BJ (cell line): ENCODE measurements around the gene PRPF19. TPM values are rescaled to one million over a fixed set of nuclear protein-coding genes. Genes with fewer than 3 reads are reported as not detected.

ENCODE experiments used
- CTCF ChIA-PET: fragments of 350-600 bp; formaldehyde crosslinking; extraction: SDS; loops from one replicate; lab custom pipeline; 2021; ENCODE audit warnings: antibody characterized with exemption, inconsistent platforms; lab: Yijun Ruan, JAX
- POLR2A ChIA-PET: fragments of 300-600 bp; sonication (Branson Sonifier 250); formaldehyde crosslinking; extraction: SDS; loops from one replicate; lab custom pipeline; 2021; ENCODE audit warnings: antibody characterized with exemption; lab: Charles Lee
- DNase-seq: peaks from one replicate; pipeline ENCODE4 v3.0.0-alpha.2; 2011; ENCODE audit warnings: low read depth
- H3K27me3 ChIP-seq: 2 replicates; pipeline ENCODE4 v1.6.0; 2011; ENCODE audit warnings: low read length; ENCODE audit not compliant: control insufficient read depth, insufficient read depth
- H3K36me3 ChIP-seq: 2 replicates; pipeline ENCODE4 v1.5.1; 2011; ENCODE audit warnings: low read length; ENCODE audit not compliant: control insufficient read depth, insufficient read depth
- H3K4me3 ChIP-seq: 2 replicates; pipeline ENCODE4 v1.5.1; 2011; ENCODE audit warnings: low read depth, mild to moderate bottlenecking, control low read depth, low read length
- polyA plus RNA-seq: library from polyadenylated mRNA; depleted of rRNA; stranded (reverse); fragments of >200 nt; gene quantifications from 2 replicates; pipeline ENCODE4 v1.2.3, GENCODE V29; 2011
- TF ChIP-seq, protein P1 (sequence below): IDR thresholded peaks from 2 replicates; pipeline ENCODE4 v1.5.1; 2011; ENCODE audit warnings: low read depth, mild to moderate bottlenecking, control low read depth, inconsistent platforms, low read length, moderate library complexity; ENCODE audit not compliant: insufficient read depth

Gene PRPF19
- polyA plus RNA-seq, 1 experiment: 48.6 TPM

DNA sequence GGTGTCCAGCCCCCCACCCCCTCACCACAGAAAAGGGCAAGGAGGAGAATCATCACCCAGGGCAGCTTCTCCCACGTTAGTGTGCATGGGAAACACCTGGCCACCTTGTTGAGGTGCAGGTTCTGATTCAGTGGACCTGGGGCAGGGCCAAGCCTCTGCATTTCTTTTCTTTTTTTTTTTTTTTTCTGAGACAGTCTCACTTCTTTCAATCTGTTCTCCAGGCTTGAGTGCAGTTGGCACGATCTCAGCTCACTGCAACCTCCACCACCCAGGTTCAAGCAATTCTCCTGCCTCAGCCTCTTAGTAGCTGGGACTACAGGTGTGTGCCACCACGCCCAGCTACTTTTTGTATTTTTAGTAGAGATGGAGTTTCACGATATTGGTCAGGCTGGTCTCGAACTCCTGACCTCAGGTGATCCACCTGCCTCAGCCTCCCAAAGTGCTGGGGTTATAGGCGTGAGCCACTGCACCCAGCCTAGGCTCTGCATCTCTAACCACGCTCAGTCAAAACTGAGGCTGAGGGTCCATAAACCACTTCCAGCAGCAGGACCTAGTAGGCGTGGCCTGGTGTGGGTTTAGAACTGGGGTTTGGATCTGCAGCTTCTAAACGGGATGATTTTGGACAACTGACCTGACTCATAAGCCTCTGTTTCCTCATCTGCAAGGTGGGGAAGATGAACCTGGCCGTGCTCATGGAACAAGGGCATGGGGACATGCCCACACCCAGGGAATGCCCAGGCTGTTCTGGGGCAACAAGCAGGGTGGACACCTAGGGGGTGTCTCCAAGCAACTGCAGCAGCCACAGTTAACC, 38.3 kb downstream of the PRPF19 start:
- CTCF ChIA-PET: interaction anchor here (0.6 to 2.6 kb wide), 5 partner anchors 9 to 908 kb away, joined by 3 to 11 read pairs (median 8); no protein-coding TSS in a partner anchor
- no peaks in the 10 kb centered on the region; the same call in 1 of the 2 replicates for H3K27me3 ChIP-seq
- TF ChIP-seq, protein P1, sequence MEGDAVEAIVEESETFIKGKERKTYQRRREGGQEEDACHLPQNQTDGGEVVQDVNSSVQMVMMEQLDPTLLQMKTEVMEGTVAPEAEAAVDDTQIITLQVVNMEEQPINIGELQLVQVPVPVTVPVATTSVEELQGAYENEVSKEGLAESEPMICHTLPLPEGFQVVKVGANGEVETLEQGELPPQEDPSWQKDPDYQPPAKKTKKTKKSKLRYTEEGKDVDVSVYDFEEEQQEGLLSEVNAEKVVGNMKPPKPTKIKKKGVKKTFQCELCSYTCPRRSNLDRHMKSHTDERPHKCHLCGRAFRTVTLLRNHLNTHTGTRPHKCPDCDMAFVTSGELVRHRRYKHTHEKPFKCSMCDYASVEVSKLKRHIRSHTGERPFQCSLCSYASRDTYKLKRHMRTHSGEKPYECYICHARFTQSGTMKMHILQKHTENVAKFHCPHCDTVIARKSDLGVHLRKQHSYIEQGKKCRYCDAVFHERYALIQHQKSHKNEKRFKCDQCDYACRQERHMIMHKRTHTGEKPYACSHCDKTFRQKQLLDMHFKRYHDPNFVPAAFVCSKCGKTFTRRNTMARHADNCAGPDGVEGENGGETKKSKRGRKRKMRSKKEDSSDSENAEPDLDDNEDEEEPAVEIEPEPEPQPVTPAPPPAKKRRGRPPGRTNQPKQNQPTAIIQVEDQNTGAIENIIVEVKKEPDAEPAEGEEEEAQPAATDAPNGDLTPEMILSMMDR: no peak

DNA sequence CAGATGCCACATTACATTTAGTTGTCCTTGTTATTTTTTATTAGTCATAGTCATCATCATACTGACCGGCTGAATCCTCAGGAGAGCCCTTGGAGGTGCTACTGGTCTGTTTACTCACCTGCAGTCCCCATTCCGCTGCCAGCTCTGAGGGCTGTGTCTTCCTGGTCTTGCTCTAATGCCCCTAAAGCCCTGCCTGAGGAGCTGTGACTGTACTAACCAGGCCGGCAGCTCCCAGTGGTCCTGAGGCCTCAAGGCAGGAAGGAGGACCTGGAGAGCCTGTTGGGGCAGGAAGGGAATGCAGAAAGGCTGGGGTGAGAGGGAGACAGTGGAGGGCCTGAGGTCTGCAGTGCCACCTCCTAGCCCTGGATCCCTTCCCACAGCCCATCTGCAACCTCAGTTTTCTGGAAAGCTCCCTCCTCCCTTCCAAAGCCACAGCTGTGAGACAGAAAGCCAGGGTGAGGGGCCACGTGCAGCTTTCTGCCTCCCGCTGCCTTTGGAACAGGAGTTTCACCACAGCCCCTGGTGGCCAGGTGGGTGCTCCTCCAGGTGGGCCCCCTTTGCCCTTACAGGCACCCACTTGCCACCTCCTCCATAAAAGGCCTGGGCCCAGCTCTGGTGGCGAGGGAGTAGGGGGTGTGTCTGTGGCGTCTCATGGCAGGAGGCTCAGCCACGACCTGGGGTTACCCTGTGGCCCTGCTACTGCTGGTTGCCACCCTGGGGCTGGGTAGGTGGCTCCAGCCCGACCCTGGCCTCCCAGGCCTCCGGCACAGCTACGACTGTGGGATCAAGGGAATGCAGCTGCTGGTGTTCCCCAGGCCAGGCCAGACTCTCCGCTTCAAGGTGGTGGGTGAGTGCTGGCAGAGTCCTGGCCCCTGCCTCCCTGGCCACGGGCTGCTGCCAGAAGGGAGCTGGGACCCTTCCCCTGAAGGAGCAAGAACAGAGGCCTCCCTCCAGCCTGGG, 39.2 kb downstream of the PRPF19 start, which contains the start of gene ZP1:
TSS of gene ZP1 (plus strand) at position 632 of the 960 bp plus-strand sequence. CDS start at position 652, 20 bp downstream.
- Histone ChIP-seq H3K36me3 (no peaks in the 10 kb centered on the region), H3K27me3 (no peaks in the 10 kb centered on the region; the same call in 1 of the 2 replicates), H3K4me3 (no peak within 1 kb of the TSS)
- POLR2A ChIA-PET: no interaction called here
- CTCF ChIA-PET: interaction anchor here (0.6 to 2.6 kb wide), 7 partner anchors 9 to 908 kb away, joined by 3 to 11 read pairs (median 5); no protein-coding TSS in a partner anchor
- TF ChIP-seq, protein P1: no peak
- no peak for DNase-seq

More for the DNA sequence above, 38.3 kb downstream of the PRPF19 start:
- POLR2A ChIA-PET: no interaction called here
- H3K36me3 ChIP-seq: no peaks in the 10 kb centered on the region
- DNase-seq: no peak
- no peak overlapping the region for H3K4me3 ChIP-seq

DNA sequence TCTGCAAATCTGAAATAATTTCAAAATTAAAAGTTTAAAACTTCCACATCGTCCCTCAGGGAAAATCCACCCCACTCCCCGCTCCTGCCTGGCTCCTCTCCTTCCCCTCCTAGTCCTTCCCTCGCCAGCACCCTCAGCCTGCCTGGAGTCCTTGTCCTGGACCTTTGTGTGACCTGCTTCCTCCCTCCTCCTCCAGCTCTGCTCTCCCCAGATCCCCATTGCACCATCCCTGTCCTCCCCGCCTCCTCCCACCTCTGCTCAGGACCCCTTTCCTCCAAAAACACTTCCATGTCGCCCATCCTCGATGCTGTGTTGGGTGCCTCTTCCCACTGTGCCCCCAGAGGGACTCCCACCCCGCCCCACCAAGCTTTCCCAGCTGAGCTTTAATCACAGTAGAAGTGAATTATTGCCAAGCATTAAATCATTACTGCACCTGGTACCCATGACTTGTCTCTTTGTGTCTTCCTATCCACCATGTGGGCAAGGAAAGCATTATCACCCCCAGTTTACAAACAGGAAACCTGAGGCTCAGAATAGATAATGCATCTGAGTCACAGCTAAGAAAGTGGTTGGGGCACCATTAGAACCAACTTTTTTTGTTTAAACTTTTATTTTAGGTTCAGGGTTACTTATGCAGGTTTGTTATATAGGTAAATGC, 41.4 kb downstream of the PRPF19 start:
- POLR2A ChIA-PET: no interaction called here
- no peak for DNase-seq
- no peak overlapping the region for H3K4me3 ChIP-seq
- TF ChIP-seq, protein P1: no peak
- no peaks in the 10 kb centered on the region for H3K36me3 ChIP-seq
- H3K27me3 ChIP-seq: no peaks in the 10 kb centered on the region; the same call in 1 of the 2 replicates
- CTCF ChIA-PET: interaction anchor here (0.6 to 2.2 kb wide), 2 partner anchors 14 to 34 kb away, joined by 3 to 6 read pairs; no protein-coding TSS in a partner anchor

DNA sequence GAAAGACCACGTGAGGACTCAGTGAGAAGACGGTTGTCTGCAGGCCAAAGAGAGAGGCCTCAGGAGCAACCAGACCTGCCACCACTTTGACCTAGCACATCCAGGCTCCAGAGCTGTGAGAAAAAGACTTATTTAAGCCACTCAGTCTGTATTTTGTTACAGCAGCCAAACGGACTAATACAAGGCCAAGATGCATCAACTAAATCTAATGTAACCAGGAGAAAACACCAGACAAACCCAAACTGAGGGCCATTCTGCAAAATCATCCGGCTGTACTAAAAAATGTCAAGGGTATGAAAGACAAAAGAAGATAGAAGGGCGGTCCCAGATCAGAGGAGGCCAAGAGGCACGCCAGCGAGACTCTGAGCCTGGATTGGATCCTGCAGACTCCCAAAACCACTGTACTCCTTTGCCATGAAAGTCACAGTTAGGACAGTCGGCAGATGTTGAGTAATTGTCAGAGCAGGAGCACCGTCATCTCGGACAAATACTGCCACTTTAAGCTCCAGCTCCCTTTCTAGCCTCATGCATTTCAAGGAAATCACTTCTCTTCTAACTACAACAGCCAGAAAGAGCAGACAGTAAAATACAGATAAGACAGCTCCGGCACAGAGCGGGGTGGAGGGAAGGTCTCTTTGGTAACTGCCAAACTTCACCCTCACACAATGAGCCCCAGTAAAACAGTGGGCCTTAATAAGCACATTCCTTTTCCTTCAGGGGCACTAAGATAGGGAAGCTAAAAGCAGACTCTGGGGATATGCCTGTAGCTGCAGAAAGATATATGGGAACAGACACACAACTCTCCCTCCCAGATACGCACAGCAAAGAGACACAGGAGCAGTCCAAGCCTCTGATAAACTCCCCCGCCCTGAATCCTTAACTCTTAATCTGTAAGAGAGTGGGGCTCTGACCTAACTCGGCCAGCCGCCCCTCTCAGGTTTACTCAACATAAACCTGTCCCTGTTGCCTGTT, 42.5 kb downstream of the PRPF19 start:
- H3K36me3 ChIP-seq: no peaks in the 10 kb centered on the region
- DNase-seq: no peak
- CTCF ChIA-PET: interaction anchor here (2.2 kb wide), 1 partner anchor 33 kb away, joined by 6 read pairs; no protein-coding TSS in a partner anchor
- POLR2A ChIA-PET: no interaction called here
- H3K27me3 ChIP-seq: no peaks in the 10 kb centered on the region; the same call in 1 of the 2 replicates
- TF ChIP-seq, protein P1: no peak
- H3K4me3 ChIP-seq: no peak overlapping the region
